GM23338 (cell line): ENCODE measurements around the gene ZNF71. TPM values are rescaled to one million over a fixed set of nuclear protein-coding genes. Genes with fewer than 3 reads are reported as not detected.

Experiments used
- ATAC-seq: fragments of 200-7000 bp; cut with Tn5 transposase; 3 replicates; pipeline ENCODE4 v1.9.1; 2020
- DNase-seq: peaks from one replicate; pipeline ENCODE4 v3.0.0-alpha.2; 2015; ENCODE audit warnings: low spot score
- H2AFZ ChIP-seq: fragments of 200-600 bp; sonication (generic); 2 replicates; pipeline ENCODE4 v1.8.0; 2016; ENCODE audit warnings: antibody characterized with exemption, mild to moderate bottlenecking, moderate library complexity
- H3F3A ChIP-seq: fragments of 200-600 bp; sonication (generic); replicated peaks from 2 replicates; pipeline ENCODE4 v1.8.0; 2017; ENCODE audit warnings: antibody characterized with exemption, mixed run types, low read depth
- H3K27ac ChIP-seq: fragments of 200-600 bp; sonication (generic); 2 replicates; pipeline ENCODE4 v1.6.1; 2016; ENCODE audit warnings: low read depth
- H3K27me3 ChIP-seq: fragments of 200-600 bp; sonication (generic); 2 replicates; pipeline ENCODE4 v1.8.0; 2016; ENCODE audit warnings: mild to moderate bottlenecking, mixed run types, moderate library complexity; ENCODE audit not compliant: insufficient read depth
- H3K36me3 ChIP-seq: fragments of 200-600 bp; sonication (generic); 2 replicates; pipeline ENCODE4 v1.8.0; 2016; ENCODE audit warnings: mild to moderate bottlenecking; ENCODE audit not compliant: insufficient read depth
- H3K4me1 ChIP-seq: fragments of 200-600 bp; sonication (generic); 2 replicates; pipeline ENCODE4 v1.8.0; 2016; ENCODE audit warnings: mild to moderate bottlenecking, moderate library complexity; ENCODE audit not compliant: insufficient read depth
- H3K4me2 ChIP-seq: fragments of 200-600 bp; sonication (generic); 2 replicates; pipeline ENCODE4 v1.7.1; 2017; ENCODE audit warnings: mixed run types
- H3K4me3 ChIP-seq: fragments of 200-600 bp; sonication (generic); 2 replicates; pipeline ENCODE4 v1.6.1; 2016; ENCODE audit warnings: mixed run types
- H3K79me2 ChIP-seq: fragments of 200-600 bp; sonication (generic); replicated peaks from 2 replicates; pipeline ENCODE4 v1.8.0; 2017; ENCODE audit warnings: mild to moderate bottlenecking; ENCODE audit not compliant: insufficient read depth
- H3K9me2 ChIP-seq: fragments of 200-600 bp; sonication (generic); 2 replicates; pipeline ENCODE4 v1.8.0; 2017; ENCODE audit not compliant: insufficient read depth
- H4K20me1 ChIP-seq: fragments of 200-600 bp; sonication (generic); replicated peaks from 2 replicates; pipeline ENCODE4 v1.8.0; 2017; ENCODE audit warnings: mild to moderate bottlenecking; ENCODE audit not compliant: insufficient read depth
- H3K27ac Mint-ChIP-seq: 2 replicates; pipeline ENCODE4 v1.8.0; 2020; ENCODE audit warnings: inconsistent platforms, mild to moderate bottlenecking, moderate library complexity, mixed read lengths
- H3K27me3 Mint-ChIP-seq: 3 replicates; pipeline ENCODE4 v1.8.0; 2022; ENCODE audit warnings: low read depth, mild to moderate bottlenecking, moderate library complexity, mixed read lengths, inconsistent platforms; ENCODE audit not compliant: insufficient read depth, poor library complexity
- H3K36me3 Mint-ChIP-seq: 3 replicates; pipeline ENCODE4 v1.8.0; 2021; ENCODE audit warnings: low read depth, mild to moderate bottlenecking, inconsistent platforms, moderate library complexity, mixed read lengths
- H3K4me1 Mint-ChIP-seq: 3 replicates; pipeline ENCODE4 v1.8.0; 2020; ENCODE audit warnings: mild to moderate bottlenecking, inconsistent platforms, mixed read lengths
- H3K4me3 Mint-ChIP-seq: 3 replicates; pipeline ENCODE4 v1.8.0; 2021; ENCODE audit warnings: moderate library complexity, mild to moderate bottlenecking, inconsistent platforms, mixed read lengths
- H3K9me3 Mint-ChIP-seq: 3 replicates; pipeline ENCODE4 v1.8.0; 2020; ENCODE audit warnings: moderate library complexity, mild to moderate bottlenecking, inconsistent platforms, mixed read lengths
- CREB1 ChIP-seq: fragments of 250-450 bp; sonication (Bioruptor Pico); IDR thresholded peaks from 2 replicates; pipeline ENCODE4 v1.5.0; 2020; ENCODE audit warnings: low read depth, mild to moderate bottlenecking, moderate library complexity
- EZH2 ChIP-seq: fragments of 200-600 bp; sonication (generic); IDR thresholded peaks from one replicate; pipeline ENCODE4 v1.8.0; 2017; ENCODE audit warnings: antibody characterized with exemption, mild to moderate bottlenecking, low read depth; ENCODE audit not compliant: unreplicated experiment
- EZH2phosphoT487 ChIP-seq: fragments of 200-600 bp; sonication (generic); IDR thresholded peaks from one replicate; pipeline ENCODE4 v1.8.1; 2018; ENCODE audit warnings: antibody characterized with exemption; ENCODE audit not compliant: unreplicated experiment
- JUNB ChIP-seq: IDR thresholded peaks from one replicate; pipeline ENCODE4 v1.6.1; 2016; ENCODE audit warnings: antibody characterized with exemption; ENCODE audit not compliant: unreplicated experiment
- POLR2AphosphoS5 ChIP-seq: IDR thresholded peaks from 2 replicates; pipeline ENCODE4 v1.6.1; 2016; ENCODE audit warnings: antibody characterized with exemption, low read depth
- REST ChIP-seq: IDR thresholded peaks from one replicate; pipeline ENCODE4 v1.6.1; 2018; ENCODE audit warnings: antibody characterized with exemption; ENCODE audit not compliant: unreplicated experiment
- STAT1 ChIP-seq: IDR thresholded peaks from one replicate; pipeline ENCODE4 v1.6.1; 2016; ENCODE audit warnings: antibody characterized with exemption; ENCODE audit not compliant: unreplicated experiment
- ZNF114 ChIP-seq: fragments of 250-450 bp; sonication (Bioruptor Pico); IDR thresholded peaks from 2 replicates; pipeline ENCODE4 v1.5.0; 2020; ENCODE audit warnings: mild to moderate bottlenecking, moderate library complexity
- ZNF331 ChIP-seq: fragments of 250-450 bp; sonication (Bioruptor Pico); IDR thresholded peaks from 2 replicates; pipeline ENCODE4 v1.5.0; 2020; ENCODE audit warnings: low read depth, mild to moderate bottlenecking, moderate library complexity
- polyA plus RNA-seq: library from polyadenylated mRNA; unstranded; fragments of >200 nt; fragmentation: Nextera tagmentation; extraction: Ambion mirVana; gene quantifications from 2 replicates; pipeline ENCODE4 v1.2.1, GENCODE V29; 2016
- total RNA-seq: library from RNA; depleted of rRNA; stranded (reverse); fragments of >200 nt; shearing (Covaris generic); gene quantifications from 2 replicates; pipeline ENCODE4 v1.2.3, GENCODE V29; 2014
- TF ChIP-seq, protein P1 (sequence below), 2 experiments: fragments of 200-600 bp in 1 of 2; sonication (generic) in 1 of 2; conservative IDR thresholded peaks; 2 replicates each; pipeline versions ENCODE4 v1.5.1 to v1.6.1; 2016 to 2017; ENCODE audit warnings: antibody characterized with exemption in 2 of 2, low read depth in 2 of 2, mild to moderate bottlenecking in 2 of 2, moderate library complexity in 1 of 2
- TF ChIP-seq, protein P2 (sequence below): IDR thresholded peaks from 2 replicates; pipeline ENCODE4 v1.6.1; 2016; ENCODE audit warnings: antibody characterized with exemption

ZNF71 gene
- total and polyA plus RNA-seq, 2 experiments from 2014 or later: 4.7 to 13.2 TPM

DNA sequence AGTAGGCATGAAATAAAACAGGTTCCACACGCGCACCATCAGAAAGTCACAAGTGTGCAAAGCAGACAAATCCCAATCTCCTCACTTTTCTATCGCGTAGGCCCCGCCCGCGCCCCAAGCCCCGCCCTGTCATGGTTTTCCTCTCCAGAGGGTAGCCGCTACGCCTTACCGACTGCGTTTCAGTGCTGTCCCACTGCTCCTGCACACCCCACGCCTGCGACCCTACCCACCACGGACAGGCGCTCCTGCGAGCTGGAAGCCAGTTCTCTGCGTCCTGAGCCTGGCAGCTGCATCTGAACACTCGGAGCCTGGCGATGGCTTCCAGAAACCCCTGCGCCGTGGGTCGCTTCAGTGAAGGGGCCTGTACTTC, 28.2 kb upstream of the ZNF71 start (continued):
- TF ChIP-seq REST: no peak
- TF ChIP-seq ZNF114 (CRISPR knock-in tag): no peak
- TF ChIP-seq, protein P1, sequence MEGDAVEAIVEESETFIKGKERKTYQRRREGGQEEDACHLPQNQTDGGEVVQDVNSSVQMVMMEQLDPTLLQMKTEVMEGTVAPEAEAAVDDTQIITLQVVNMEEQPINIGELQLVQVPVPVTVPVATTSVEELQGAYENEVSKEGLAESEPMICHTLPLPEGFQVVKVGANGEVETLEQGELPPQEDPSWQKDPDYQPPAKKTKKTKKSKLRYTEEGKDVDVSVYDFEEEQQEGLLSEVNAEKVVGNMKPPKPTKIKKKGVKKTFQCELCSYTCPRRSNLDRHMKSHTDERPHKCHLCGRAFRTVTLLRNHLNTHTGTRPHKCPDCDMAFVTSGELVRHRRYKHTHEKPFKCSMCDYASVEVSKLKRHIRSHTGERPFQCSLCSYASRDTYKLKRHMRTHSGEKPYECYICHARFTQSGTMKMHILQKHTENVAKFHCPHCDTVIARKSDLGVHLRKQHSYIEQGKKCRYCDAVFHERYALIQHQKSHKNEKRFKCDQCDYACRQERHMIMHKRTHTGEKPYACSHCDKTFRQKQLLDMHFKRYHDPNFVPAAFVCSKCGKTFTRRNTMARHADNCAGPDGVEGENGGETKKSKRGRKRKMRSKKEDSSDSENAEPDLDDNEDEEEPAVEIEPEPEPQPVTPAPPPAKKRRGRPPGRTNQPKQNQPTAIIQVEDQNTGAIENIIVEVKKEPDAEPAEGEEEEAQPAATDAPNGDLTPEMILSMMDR (conservative IDR thresholded peaks at IDR 0.05; ENCODE audit: low read depth in 2 of 2): no peak
- TF ChIP-seq JUNB: no peak
- TF ChIP-seq CREB1 (CRISPR knock-in tag): no peak
- TF ChIP-seq ZNF331: no peak
- no peak for TF ChIP-seq EZH2phosphoT487
- TF ChIP-seq STAT1: no peak
- no peak for TF ChIP-seq EZH2
- TF ChIP-seq, protein P2, sequence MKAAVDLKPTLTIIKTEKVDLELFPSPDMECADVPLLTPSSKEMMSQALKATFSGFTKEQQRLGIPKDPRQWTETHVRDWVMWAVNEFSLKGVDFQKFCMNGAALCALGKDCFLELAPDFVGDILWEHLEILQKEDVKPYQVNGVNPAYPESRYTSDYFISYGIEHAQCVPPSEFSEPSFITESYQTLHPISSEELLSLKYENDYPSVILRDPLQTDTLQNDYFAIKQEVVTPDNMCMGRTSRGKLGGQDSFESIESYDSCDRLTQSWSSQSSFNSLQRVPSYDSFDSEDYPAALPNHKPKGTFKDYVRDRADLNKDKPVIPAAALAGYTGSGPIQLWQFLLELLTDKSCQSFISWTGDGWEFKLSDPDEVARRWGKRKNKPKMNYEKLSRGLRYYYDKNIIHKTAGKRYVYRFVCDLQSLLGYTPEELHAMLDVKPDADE: no peak

GRCh38 chr19:56567274-56568120, 27.6 kb upstream of the ZNF71 start, which contains the start of gene ZNF470:
Gene ZNF470 (plus strand): TSS chr19:56567468. CDS start chr19:56570312, 2,844 bp downstream.
- H3K4me1 Mint-ChIP-seq: peaks cover 3% of the 10 kb centered on the region; the same call in 2 of the 3 replicates
- Histone ChIP-seq H4K20me1 (no peaks in the 10 kb centered on the region), H3K9me2 (peaks cover 7% of the 10 kb centered on the region; the same call in 1 of the 2 replicates), H3K36me3 (peaks cover 39% of the 10 kb centered on the region), H2AFZ (peak within 1 kb of the TSS; percentile 100), H3K27me3 (no peaks in the 10 kb centered on the region), H3K4me1 (peaks cover 6% of the 10 kb centered on the region), H3K27ac (no peak within 1 kb of the TSS), H3K4me2 (peak within 1 kb of the TSS; percentile 93), H3K4me3 (peak within 1 kb of the TSS; percentile 99), H3K79me2 (peaks cover 15% of the 10 kb centered on the region), H3F3A (no peaks in the 10 kb centered on the region)
- ATAC-seq (peak; percentile 98), DNase-seq (peak; percentile 97)
- H3K27me3 Mint-ChIP-seq: peaks cover 14% of the 10 kb centered on the region
- peak within 1 kb of the TSS; percentile 98 for H3K4me3 Mint-ChIP-seq
- peaks cover 64% of the 10 kb centered on the region for H3K36me3 Mint-ChIP-seq
- peaks cover 89% of the 10 kb centered on the region for H3K9me3 Mint-ChIP-seq
- H3K27ac Mint-ChIP-seq: peak within 1 kb of the TSS; percentile 93
- no peak for TF ChIP-seq ZNF114 (CRISPR knock-in tag)
- TF ChIP-seq POLR2AphosphoS5: peak; percentile 82
- no peak for TF ChIP-seq STAT1
- no peak for TF ChIP-seq JUNB
